RKO (cell line): Measurements from ENCODE around the gene HOXA3.
A peak's percentile ranks its signal among the peaks of the same experiment; 100 is the strongest.

Experiments used
- DNase-seq: peaks from one replicate; pipeline ENCODE4 v3.0.0-alpha.2; 2016; ENCODE audit warnings: low spot score

The HOXA3 gene

DNA sequence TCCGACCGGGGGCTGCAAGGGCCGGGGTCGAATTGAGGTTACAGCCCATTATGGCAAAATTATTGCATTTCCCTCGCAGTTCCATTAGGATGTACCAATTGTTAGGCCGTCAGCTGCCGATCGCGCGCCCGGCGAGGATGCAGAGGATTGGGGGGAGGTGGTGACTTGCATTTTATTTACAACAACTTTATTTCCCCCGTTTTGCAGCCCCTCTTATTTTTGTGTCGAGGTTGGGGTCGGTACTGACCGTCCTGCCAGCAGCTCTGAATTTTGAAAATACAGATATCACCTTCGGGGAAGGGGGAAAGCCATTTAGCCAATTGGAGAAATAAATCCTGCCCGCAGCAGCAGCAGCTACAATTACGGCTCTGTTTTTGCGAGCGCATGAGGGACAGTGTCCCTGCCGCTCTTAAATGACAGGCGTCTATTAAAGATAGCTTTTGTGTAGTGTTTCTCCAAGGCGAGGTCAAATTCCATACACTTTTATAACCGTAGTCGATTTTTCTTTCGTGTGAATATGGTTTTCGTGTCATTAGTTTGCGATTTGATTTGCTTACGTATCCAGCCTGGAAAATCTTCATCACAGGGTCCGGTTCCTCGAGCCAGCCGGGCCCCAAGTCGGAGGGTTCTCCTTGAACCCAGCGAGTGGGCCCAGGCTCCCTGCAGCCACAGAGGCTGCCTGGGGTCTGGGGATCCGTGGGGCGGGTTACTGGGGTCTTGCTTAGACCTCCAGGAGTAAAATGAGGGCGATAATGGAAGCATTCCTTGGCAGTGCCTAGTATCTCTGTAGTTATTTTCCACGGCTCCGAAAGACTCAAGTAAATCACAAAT is 8.2 kb downstream of the HOXA3 start:
- no peak for DNase-seq

DNA sequence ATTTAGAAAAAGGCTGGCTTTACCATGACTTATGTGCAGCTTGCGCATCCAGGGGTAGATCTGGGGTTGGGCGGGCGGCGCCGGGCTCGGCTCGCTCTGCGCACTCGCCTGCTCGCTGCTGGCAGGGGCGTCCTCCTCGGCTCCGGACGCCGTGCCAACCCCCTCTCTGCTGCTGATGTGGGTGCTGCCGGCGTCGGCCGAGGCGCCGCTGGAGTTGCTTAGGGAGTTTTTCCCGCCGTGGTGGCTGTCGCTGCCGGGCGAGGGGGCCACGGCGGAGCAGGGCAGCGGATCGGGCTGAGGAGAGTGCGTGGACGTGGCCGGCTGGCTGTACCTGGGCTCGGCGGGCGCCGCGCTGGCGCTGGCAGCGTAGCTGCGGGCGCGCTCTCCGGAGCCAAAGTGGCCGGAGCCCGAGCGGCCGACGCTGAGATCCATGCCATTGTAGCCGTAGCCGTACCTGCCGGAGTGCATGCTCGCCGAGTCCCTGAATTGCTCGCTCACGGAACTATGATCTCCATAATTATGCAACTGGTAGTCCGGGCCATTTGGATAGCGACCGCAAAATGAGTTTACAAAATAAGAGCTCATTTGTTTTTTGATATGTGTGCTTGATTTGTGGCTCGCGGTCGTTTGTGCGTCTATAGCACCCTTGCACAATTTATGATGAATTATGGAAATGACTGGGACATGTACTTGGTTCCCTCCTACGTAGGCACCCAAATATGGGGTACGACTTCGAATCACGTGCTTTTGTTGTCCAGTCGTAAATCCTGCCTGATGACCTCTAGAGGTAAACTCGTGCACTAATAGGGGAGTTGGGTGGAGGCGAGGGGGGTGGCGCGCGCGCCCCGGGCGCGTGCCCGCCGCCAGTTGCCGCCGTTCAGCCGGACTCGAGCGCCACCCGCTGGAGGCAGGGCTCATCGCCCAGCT is 9.1 kb downstream of the HOXA3 start, which contains the start of gene HOXA5:
Gene HOXA5 (minus strand): TSS at position 659 of the 927 bp plus-strand sequence. CDS start 74 bp downstream, at position 585.
- DNase-seq = peak; percentile 99

DNA sequence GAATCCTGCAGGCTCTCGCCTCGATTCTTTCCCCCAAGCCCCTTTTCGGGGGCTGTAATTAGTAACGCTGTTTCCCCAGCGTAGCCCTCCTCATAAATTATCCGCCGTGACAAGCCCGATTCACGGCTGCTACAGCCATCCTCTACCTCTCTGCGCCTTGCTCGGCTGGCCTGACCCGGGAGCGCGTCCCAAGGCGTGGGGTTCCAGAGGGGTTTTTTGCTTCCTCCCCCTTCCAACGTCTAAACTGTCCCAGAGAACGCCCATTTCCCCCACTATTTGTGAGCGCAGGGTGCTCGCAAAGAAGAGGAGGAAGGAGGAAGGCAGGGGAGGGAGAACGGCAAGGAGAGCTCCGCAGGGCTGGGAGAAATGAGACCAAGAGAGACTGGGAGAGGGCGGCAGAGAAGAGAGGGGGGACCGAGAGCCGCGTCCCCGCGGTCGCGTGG is 9.8 kb downstream of the HOXA3 start:
- DNase-seq = peak; percentile 34

DNA sequence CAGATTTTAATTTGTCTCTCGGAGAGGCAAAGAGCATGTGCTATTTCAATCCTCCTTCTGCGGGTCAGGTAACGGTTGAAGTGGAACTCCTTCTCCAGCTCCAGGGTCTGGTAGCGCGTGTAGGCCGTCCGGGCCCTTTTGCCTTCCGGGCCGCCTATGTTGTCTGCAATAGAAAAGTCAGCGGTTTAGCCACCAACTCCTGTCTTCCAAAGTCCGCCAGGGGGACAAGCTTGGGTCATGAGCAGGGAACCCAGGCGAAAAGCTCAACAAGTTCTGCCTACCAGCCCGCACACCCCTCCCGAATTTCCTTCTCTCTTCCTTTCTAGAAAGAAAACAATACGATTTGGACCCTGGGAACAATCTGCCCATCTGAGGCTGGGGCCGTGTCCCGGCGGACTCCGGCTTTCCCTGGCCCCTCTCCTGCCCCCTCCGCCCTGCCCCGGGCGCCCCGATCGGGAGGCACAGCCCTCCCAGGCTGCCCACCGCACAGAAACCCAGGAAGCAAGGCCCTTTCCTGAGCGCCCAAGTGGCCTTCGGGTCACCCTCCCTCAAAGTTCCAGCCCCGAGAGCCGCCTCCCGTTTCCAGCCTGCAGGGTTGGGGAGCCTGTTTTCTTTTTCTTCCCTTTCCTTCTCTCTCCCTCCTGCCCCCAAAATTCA is 10.3 kb downstream of the HOXA3 start:
- DNase-seq = peak; percentile 87

DNA sequence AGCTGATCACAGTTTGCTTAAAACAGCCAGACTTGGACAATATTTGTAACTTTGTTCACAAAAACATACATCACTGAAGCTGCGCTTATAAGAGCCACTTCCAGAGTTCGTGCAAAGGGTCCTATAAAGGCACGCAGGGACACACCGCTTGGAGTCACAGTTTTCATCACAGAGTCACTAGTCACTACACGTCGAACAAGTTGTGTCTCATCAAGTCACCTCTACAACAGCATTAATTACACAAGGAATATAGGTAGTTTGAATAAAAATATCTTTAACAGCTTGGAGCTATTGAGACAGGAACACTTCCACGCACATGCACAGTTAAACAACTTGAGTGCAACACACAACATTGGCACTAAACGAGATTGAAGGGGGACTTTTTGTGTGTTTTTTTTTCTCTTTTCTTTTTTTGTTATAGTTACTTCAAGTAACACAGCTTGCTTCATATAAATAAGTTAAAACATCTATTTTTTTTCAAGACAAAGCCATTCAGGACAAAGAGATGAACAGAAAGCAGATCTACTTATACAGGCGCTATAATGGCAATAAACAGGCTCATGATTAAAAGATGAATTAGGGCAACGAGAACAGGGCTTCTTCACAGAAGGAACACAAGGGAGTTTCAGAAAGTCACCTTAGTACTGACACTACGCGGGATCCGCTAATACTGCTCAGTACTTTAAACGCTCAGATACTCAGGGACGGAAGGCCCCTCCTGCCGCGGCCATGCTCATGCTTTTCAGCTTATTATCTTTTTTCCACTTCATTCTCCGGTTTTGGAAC is 11.1 kb downstream of the HOXA3 start:
- DNase-seq = peak; percentile 32

DNA sequence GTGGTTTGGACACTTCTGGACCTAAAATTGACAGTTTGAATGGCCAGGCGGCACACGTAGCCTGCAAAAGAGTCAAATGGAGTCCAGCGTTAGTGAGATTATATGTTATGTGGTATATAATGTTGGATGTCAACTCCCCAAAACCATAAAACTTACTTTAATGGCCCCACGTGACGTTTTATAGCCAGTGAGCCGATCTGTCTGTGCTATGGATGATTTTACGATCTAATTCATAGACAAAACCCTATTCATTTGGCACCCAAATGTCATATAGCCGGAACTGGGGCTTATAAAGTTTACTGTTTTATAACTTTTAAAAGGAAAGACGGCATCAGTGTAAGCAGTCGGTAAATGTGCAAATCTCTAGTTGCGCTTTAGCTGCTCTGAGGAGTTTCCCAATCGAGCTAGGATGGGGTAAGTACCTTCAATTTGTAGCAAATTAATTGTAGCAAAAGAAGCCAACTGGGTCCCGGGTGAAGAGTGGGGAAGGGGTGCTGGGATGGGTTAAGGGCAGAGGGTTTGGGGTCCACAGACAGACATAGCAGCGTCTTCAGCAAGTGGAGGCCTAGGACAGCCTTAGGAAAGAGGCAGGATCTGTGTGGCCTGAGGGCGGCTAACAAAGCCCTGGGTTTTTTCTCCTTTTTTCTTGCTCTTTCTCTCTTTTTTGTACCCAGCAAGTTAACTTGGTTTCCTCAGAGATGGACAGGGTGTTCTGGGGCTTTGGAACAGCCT is 12.1 kb downstream of the HOXA3 start:
- DNase-seq = no peak

DNA sequence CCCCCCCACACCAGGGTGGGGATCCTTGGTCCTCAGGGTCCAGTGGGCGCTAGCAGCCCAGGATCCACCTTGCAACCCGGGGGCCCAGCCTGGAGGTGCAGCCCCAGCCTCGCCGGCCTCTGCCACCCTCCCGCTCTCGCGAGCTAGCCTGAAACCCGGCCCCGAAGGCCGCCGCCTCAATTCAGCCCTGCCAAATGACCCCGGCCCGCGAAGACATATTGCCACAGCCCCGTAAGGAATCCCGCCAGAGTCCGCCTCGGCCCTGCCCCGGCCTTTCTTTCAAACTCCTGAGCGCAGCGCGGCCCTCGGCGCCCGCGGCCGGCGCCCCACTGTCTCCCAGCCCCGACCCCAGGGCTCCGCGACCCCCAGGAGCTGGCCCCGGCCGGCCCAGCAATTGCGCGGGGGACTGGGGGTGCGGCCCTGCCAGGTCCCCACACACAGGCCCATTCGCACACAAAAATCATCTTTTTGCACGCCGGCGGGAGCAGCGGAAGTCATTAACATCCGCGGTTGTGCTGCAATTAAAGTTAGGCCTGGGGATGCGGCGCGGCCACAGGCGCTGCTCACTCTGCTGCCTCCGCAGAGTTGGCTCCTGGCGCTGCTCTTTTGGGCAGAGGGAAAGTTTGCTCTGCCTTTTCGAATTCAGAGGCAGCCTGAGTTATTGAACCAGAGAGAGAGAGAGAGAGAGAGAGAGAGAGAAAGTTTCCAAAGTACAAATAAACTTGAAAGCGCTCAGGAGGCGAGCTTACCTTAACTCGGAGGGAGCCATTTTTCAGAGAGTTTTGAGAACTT is 12.9 kb downstream of the HOXA3 start:
- no peak for DNase-seq

DNA sequence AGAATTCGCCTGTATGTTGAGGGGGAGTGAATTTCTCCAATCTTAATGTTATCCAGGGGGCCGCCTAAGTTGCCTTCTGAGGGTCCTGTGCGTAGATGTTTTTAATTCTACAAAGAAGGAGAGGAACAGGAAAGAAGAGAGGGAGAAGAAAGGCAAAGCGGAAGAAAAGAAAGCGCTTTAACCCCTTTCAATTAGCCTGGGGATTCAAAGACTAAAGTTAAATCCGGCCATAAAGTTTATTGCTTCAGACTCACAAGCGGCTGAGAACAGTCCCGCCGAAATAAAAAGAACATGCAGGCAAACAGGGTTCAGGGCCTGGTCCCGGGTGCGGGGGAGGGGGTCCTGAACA is 13.4 kb downstream of the HOXA3 start:
- no peak for DNase-seq

DNA sequence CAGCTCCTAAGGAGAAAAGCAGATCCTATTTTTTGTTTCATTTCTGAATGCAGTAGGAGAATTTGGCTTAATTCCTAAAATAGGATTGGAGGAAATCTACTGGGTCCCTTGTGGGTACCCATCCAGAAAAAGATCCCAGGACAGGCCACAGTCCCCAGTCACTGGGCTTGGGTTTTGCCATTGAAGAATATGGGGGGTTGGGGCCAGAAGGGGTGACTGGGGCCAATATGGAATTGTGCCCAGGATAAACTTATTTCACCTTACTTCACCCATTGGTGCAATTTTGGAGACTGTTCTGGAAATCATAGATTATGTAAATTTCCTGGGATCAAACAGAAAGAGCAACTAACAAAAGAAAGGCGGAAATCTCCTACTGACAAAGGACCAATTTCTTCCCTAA is 13.9 kb downstream of the HOXA3 start:
- DNase-seq = no peak

DNA sequence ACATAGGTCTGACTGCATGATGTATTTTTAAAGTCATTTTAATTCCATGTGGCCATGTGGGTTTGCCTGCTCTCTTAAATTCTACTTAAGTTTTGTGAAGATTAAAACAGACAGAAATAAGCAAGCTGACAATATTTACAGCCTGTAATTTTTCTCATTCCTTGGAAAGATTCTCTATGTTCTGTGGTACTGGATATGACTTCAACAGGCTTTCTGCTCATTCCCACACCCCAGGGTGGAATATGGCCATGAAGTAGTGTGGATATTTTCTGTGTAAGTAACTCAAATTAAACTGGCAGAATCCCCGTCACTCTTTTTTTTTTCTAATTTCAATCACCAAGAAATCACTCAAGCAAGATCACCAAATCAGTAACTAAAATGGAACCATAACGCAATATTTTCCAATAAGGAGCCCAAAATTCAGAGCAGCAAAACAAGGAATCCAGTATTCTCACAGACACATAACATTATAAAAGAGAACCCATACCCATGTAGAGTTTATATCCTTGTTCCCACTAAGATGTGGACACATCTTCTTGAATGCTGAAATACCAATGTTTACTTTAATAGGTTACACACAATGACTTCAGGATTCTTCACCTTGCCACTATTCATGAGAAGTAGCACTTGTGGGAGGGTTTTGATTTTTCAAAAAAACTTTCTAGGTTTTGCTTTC is 14.6 kb downstream of the HOXA3 start:
- DNase-seq = no peak

DNA sequence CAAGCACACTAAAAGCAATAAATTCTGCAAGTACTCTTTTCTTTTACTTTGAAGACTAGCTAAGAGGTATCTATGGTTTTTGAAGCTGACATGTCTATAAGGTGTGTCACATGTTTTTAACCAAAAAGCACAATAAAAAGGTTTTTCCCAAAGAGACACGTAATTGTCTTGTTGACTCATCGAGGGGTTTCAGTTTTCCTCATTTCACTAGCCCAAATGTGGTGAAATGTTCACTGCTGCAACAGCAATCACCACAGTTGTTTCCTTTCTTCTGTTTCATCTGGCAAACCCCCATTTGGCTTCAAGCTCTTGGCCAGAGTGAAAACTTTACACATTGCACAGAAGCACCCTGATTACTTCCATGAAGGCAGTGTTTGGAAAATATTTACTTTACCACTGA is 18.0 kb downstream of the HOXA3 start:
- DNase-seq = peak; percentile 48

DNA sequence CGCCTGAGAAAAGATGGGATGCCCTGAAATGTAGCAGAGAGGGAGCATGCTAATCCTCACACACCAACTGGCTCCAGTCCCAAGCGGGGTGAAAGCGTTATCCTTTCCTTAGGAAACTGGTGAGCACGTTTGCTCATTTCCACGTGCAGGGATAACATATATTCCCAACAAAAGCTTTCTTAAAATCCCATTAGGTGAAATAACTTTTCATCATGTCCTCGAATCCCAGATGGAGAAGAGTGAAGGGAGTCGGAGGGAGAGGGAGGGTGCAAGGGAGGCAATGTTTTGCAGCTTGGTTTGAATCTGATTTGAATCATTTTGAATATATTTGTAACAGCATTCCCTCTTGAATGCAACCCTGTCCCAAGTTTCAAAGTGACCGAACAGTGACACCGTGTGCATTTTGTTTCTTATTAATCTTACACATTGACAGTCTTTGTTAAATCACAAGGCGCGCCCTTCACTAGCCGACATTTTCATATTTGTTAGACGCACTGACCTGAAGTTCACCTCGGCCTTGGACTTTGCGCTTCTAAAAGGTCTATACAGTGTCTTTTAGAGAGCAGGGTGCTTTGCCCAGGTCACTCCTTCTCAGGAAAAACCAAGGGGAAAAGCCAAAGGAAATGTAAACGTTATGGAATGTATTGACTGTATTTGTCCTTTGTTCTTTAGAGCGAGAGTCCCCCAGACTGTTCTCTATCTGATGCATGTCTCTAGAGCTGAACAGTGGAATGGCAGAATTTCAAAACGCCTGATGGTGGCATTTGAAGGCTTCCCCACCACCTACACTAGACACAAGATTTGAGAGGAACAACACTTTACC is 18.8 kb downstream of the HOXA3 start:
- DNase-seq = no peak

DNA sequence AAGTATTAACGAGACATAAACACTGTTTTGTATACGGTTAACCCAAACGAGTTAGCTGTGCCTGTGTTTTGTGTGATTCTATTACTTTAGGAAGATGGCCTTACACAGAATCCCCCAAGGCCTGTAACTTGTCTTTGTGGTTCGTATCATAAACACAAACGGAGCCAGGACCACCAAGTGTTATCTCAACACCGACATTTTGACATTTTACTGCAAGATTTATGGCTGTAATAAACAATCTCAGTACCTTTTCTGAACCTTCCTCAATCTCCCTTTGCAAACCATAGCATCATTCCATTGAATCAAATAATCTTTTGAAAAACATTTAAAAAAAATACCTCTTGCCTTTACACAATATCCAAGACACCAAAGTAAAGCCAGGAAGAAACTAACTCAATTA is 19.4 kb downstream of the HOXA3 start:
- no peak for DNase-seq

DNA sequence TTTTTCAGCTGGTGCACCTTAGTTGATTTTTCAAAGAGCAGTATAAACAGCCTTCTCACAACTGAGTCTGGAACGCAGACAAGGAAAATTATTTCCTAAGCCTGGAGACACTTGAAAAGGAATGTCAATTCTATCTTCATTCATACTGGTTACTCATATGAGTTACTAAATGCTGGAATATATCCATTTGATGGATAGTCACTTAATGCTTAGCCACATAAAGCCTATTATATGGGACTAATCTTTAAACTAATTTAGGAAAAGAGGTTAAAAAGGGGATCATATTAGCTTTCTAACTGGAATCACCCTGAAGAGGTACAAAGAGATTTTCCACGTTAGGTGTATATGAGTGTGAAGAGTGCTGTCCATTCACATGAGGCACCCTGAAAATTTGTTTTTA is 20.2 kb downstream of the HOXA3 start:
- DNase-seq = no peak

DNA sequence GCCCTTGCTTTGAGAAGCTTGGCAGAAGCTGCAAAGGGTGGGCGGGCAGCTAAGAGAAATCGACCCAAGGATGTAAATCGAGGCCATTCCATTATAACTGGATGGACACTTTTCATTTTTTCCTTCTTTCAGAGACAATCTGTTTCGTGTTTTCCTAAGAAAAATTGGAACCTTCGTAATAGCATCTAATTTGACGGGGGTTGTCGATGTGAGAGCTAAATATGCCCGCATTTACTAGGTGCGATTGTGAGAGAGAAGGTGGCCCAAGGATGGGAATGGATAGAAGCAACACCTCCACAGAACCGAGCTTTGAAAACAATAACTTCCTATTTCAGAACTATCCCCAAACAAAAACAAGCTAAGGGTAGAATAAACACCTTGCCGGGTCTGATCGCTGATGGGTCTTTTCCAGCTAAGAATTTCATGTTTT is 21.0 kb downstream of the HOXA3 start:
- no peak for DNase-seq

DNA sequence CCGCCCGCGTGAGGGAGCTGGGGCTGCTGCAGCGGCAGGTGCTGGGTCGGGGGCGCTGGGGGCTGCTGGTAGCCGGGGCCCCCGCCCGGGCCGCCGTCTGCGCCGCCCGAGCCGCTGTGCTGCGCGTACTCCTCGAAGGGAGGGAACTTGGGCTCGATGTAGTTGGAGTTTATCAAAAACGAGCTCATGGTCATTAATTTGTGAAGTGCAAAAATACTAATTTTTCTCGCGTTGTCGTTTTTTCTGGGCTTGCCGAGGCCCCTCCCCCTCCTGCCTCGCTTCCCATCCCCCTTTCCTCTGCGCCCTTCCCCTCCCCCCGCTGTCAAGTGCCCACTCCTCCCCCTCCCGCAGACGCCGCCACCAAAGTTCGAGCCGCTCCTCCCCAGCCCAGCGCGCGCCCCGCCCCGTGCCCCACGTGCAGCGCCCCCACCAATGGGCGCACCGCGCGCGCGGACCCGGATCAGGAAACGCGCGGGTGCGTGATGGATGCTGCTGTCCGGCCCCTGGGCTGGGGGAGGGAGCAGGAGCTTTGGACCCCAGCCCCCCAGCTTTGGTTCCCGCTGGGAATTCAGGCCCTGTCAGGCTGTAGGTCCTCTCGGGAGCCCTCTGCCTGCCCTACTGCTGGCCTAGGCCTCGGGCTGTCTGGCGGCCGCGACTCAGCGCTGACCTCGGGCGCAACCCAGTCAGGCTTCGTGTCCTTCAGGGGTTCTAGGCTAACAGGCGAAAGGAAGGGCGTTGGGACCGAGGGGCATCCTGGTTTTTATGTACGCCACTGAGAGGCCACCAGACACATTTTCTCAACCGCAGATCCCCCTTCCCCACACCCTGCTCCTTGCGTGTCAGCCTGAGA is 21.6 kb downstream of the HOXA3 start, which contains the start of gene HOXA4:
Gene HOXA4 (minus strand): TSS at position 218 of the 850 bp plus-strand sequence. CDS start 24 bp downstream, at position 194.
- DNase-seq = peak; percentile 89

DNA sequence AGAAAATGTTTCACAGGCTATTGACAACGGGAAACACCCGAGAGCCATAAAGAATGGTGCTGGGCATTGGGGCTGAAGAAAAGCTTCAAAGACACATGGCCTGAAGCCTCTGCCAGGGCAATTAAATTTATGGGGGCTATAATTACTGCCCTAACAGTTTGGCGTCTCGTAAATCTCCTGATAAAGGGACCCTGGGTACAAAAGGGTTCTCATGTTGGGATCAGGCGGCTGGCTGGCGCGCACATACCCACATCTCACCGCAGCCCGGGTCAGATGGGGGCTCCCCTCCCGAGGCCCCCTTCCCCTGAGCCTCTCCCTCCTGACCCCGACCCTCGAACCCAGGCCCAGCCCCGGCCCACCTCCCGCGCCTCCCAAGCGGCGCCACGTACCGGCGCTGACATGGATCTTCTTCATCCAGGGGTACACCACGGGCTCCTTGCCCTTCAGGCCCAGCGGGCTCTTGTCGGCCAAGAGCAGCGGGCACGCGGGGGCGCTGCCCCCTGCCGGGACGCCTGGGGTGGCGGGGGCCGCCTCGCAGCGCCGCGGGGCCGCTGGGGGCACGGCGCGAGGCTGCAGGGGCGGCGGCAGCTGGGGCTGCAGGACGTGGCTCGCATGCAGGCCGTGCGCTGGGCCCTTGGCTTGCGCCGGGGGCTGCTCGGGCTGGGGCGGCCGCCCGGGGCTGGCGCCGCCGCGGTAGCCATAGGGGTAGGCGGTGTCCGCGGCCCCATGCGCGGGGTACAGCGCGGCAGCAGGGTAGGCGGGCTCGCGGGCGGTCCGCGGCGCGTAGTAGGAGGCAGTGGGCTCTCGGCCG is 22.4 kb downstream of the HOXA3 start:
- peak; percentile 59 for DNase-seq
